Measurements from ENCODE around the gene GPR62. TPM values are rescaled to one million over a fixed set of nuclear protein-coding genes. Genes with fewer than 3 reads are reported as not detected.

GPR62 gene
- total and polyA plus RNA-seq, 2 experiments from 2014 or later = not detected

GRCh38 chr3:51957520-51958205 lies 2.5 kb downstream of the GPR62 start:
- Histone ChIP-seq H4K20me1 (ENCODE audit: insufficient read depth) (no peaks in the 10 kb centered on the region), H3K27me3 (replicated peaks; ENCODE audit: insufficient read depth) (no peaks in the 10 kb centered on the region), H3K27ac (no peak overlapping the region), H3K4me3 (no peak overlapping the region), H3F3A (ENCODE audit: insufficient read depth) (peaks cover 15% of the 10 kb centered on the region), H3K79me2 (ENCODE audit: insufficient read depth) (no peaks in the 10 kb centered on the region), H3K4me2 (ENCODE audit: unreplicated experiment) (no peak overlapping the region), H3K4me1 (ENCODE audit: insufficient read depth) (no peaks in the 10 kb centered on the region), H3K9ac (no peak overlapping the region), H3K36me3 (ENCODE audit: low read depth) (no peaks in the 10 kb centered on the region), H2AFZ (no peak overlapping the region), H3K9me2 (ENCODE audit: insufficient read depth) (no peaks in the 10 kb centered on the region), H3K9me3 (ENCODE audit: low read depth) (no peaks in the 10 kb centered on the region)
- in situ Hi-C loops (cut with MboI) = no loop called here
- no peak for DNase-seq
- no peak for TF ChIP-seq EZH2phosphoT487 (IDR thresholded peaks at IDR 0.05; ENCODE audit: insufficient read depth, low read depth)
- TF ChIP-seq EZH2 (IDR thresholded peaks at IDR 0.05; ENCODE audit: insufficient read depth, poor library complexity, severe bottlenecking) = no peak
- WGBS, 2 experiments (ENCODE audit: low coverage in 1 of 2, low lambda C conversion rate in 2 of 2, missing lambda C conversion rate in 2 of 2) = 89 to 91% methylated on average over 15 of the region's 15 CpGs

- TF ChIP-seq EZH2 (IDR thresholded peaks at IDR 0.05; ENCODE audit: insufficient read depth, poor library complexity, severe bottlenecking) = no peak
- no peak for TF ChIP-seq EZH2phosphoT487 (IDR thresholded peaks at IDR 0.05; ENCODE audit: insufficient read depth, low read depth)
- DNase-seq = no peak
These were observed 3.7 kb downstream of the GPR62 start for GRCh38 chr3:51958603-51959521.

GRCh38 chr3:51959651-51960050 lies 4.5 kb downstream of the GPR62 start:
- no peaks in the 10 kb centered on the region for H3K36me3 ChIP-seq (ENCODE audit: low read depth)
- no peaks in the 10 kb centered on the region for H3F3A ChIP-seq (ENCODE audit: insufficient read depth)
- H3K9ac ChIP-seq = no peak overlapping the region
- TF ChIP-seq EZH2 (IDR thresholded peaks at IDR 0.05; ENCODE audit: insufficient read depth, poor library complexity, severe bottlenecking) (no peak), EZH2phosphoT487 (IDR thresholded peaks at IDR 0.05; ENCODE audit: insufficient read depth, low read depth) (no peak)
- 0 out of 2 replicates have a peak, but pooled peaks cover 2% of the 10 kb centered on the region for H3K79me2 ChIP-seq (ENCODE audit: insufficient read depth)
- no peaks in the 10 kb centered on the region for H3K9me2 ChIP-seq (ENCODE audit: insufficient read depth)
- H3K4me1 ChIP-seq (ENCODE audit: insufficient read depth) = no peaks in the 10 kb centered on the region
- in situ Hi-C loops (cut with MboI) = no loop called here
- H3K4me3 ChIP-seq = no peak overlapping the region
- 92 to 99% methylated on average over 7 of the region's 7 CpGs for WGBS, 2 experiments (ENCODE audit: low coverage in 1 of 2, low lambda C conversion rate in 2 of 2, missing lambda C conversion rate in 2 of 2)
- H3K4me2 ChIP-seq (ENCODE audit: unreplicated experiment) = no peak overlapping the region
- no peaks in the 10 kb centered on the region for H3K9me3 ChIP-seq (ENCODE audit: low read depth)
- no peak for DNase-seq
- no peak overlapping the region for H3K27ac ChIP-seq
- no peaks in the 10 kb centered on the region for H3K27me3 ChIP-seq (replicated peaks; ENCODE audit: insufficient read depth)
- no peak overlapping the region for H2AFZ ChIP-seq
- H4K20me1 ChIP-seq (ENCODE audit: insufficient read depth) = no peaks in the 10 kb centered on the region

More at GRCh38 chr3:51958603-51959521, 3.7 kb downstream of the GPR62 start:
- H3F3A ChIP-seq (ENCODE audit: insufficient read depth) = 0 out of 2 replicates have a peak, but pooled peaks cover 5% of the 10 kb centered on the region
- H3K79me2 ChIP-seq (ENCODE audit: insufficient read depth) = no peaks in the 10 kb centered on the region
- no peak overlapping the region for H3K27ac ChIP-seq
- H3K27me3 ChIP-seq (replicated peaks; ENCODE audit: insufficient read depth) = no peaks in the 10 kb centered on the region
- H3K9me2 ChIP-seq (ENCODE audit: insufficient read depth) = no peaks in the 10 kb centered on the region
- H2AFZ ChIP-seq = no peak overlapping the region
- H4K20me1 ChIP-seq (ENCODE audit: insufficient read depth) = no peaks in the 10 kb centered on the region
- H3K9ac ChIP-seq = no peak overlapping the region
- no peak overlapping the region for H3K4me2 ChIP-seq (ENCODE audit: unreplicated experiment)
- no peaks in the 10 kb centered on the region for H3K36me3 ChIP-seq (ENCODE audit: low read depth)
- no peaks in the 10 kb centered on the region for H3K4me1 ChIP-seq (ENCODE audit: insufficient read depth)
- in situ Hi-C loops (cut with MboI) = no loop called here
- WGBS, 2 experiments (ENCODE audit: low coverage in 1 of 2, low lambda C conversion rate in 2 of 2, missing lambda C conversion rate in 2 of 2) = 93 to 95% methylated on average over 20 of the region's 20 CpGs
- no peak overlapping the region for H3K4me3 ChIP-seq
- H3K9me3 ChIP-seq (ENCODE audit: low read depth) = no peaks in the 10 kb centered on the region

- no peak for TF ChIP-seq EZH2phosphoT487 (IDR thresholded peaks at IDR 0.05; ENCODE audit: insufficient read depth, low read depth)
- no peak for TF ChIP-seq EZH2 (IDR thresholded peaks at IDR 0.05; ENCODE audit: insufficient read depth, poor library complexity, severe bottlenecking)
- no peak overlapping the region for H3K27ac ChIP-seq
- H3K9me2 ChIP-seq (ENCODE audit: insufficient read depth) = no peaks in the 10 kb centered on the region
- H3K4me3 ChIP-seq = no peak overlapping the region
- no peak overlapping the region for H3K4me2 ChIP-seq (ENCODE audit: unreplicated experiment)
- no peak overlapping the region for H2AFZ ChIP-seq
- peaks cover 9% of the 10 kb centered on the region; the same call in 1 of the 2 replicates for H3K79me2 ChIP-seq (ENCODE audit: insufficient read depth)
- no peaks in the 10 kb centered on the region for H3K9me3 ChIP-seq (ENCODE audit: low read depth)
- no peaks in the 10 kb centered on the region for H3F3A ChIP-seq (ENCODE audit: insufficient read depth)
- DNase-seq = no peak
- in situ Hi-C loops (cut with MboI) = no loop called here
- WGBS, 2 experiments (ENCODE audit: low coverage in 1 of 2, low lambda C conversion rate in 2 of 2, missing lambda C conversion rate in 2 of 2) = 91 to 92% methylated on average over 10 of the region's 10 CpGs
- no peaks in the 10 kb centered on the region for H3K4me1 ChIP-seq (ENCODE audit: insufficient read depth)
- no peaks in the 10 kb centered on the region for H4K20me1 ChIP-seq (ENCODE audit: insufficient read depth)
- no peak overlapping the region for H3K9ac ChIP-seq
- no peaks in the 10 kb centered on the region for H3K36me3 ChIP-seq (ENCODE audit: low read depth)
- H3K27me3 ChIP-seq (replicated peaks; ENCODE audit: insufficient read depth) = no peaks in the 10 kb centered on the region
These were observed 5.2 kb downstream of the GPR62 start for GRCh38 chr3:51960386-51960785.

Data from GM23248 (cell line).